ENCODE results near the gene BLVRA. TPM values are rescaled to one million over a fixed set of nuclear protein-coding genes. Genes with fewer than 3 reads are reported as not detected.
A peak's percentile ranks its signal among the peaks of the same experiment; 100 is the strongest.

BLVRA gene
- polyA plus RNA-seq, 10 donors, result 27.7 to 37.1 (median 29.6) TPM

GRCh38 chr7:43747328-43748105 lies 11.0 kb upstream of the BLVRA start:
- no peak for DNase-seq

- no peak for DNase-seq
These were observed 9.0 kb upstream of the BLVRA start for GRCh38 chr7:43749383-43749940.

GRCh38 chr7:43750016-43750887 lies 8.2 kb upstream of the BLVRA start:
- peak; percentile 56 to 79 (median 64) for DNase-seq

GRCh38 chr7:43752411-43752810 lies 6.1 kb upstream of the BLVRA start:
- no peak for DNase-seq

- DNase-seq, result no peak
These were observed 5.1 kb upstream of the BLVRA start for GRCh38 chr7:43753271-43753810.

- DNase-seq, result no peak
These were observed 4.6 kb upstream of the BLVRA start for GRCh38 chr7:43753843-43754242.

GRCh38 chr7:43754596-43754995 lies 3.9 kb upstream of the BLVRA start:
- DNase-seq, result no peak

GRCh38 chr7:43756368-43757072 lies 2.0 kb upstream of the BLVRA start:
- peak in 2 of 3 donors; percentile 39 to 51 for DNase-seq

- no peak for DNase-seq
These were observed 1.3 kb upstream of the BLVRA start for GRCh38 chr7:43757073-43757720.

GRCh38 chr7:43758822-43759683 lies 573 bp downstream of the BLVRA start:
- DNase-seq, result peak; percentile 28 to 82 (median 49)

GRCh38 chr7:43760861-43761260 lies 2.4 kb downstream of the BLVRA start:
- no peak for DNase-seq

- no peak for DNase-seq
These were observed 2.9 kb downstream of the BLVRA start for GRCh38 chr7:43761382-43761781.

- DNase-seq, result no peak
These were observed 3.6 kb downstream of the BLVRA start for GRCh38 chr7:43761938-43762692.

GRCh38 chr7:43763183-43763582 lies 4.7 kb downstream of the BLVRA start:
- no peak for DNase-seq

- no peak for DNase-seq
These were observed 5.7 kb downstream of the BLVRA start for GRCh38 chr7:43764039-43764761.

- no peak for DNase-seq
These were observed 6.5 kb downstream of the BLVRA start for GRCh38 chr7:43764807-43765491.

GRCh38 chr7:43766564-43766963 lies 8.1 kb downstream of the BLVRA start:
- DNase-seq, result no peak

GRCh38 chr7:43767311-43767710 lies 8.8 kb downstream of the BLVRA start:
- DNase-seq, result no peak

All from muscle of back (tissue), 11 donors.